GM19452 (cell line): ENCODE measurements around the gene TUBGCP5.
"Not testable (repeated sequence)": the region's sequence is repeated elsewhere in the genome, so short reads cannot be mapped to it uniquely, and the experiment has no call there.

ENCODE experiments used
- ATAC-seq: cut with Tn5 transposase; IDR thresholded peaks from one replicate; pipeline ENCODE4 v1.9.1; 2021; ENCODE audit not compliant: unreplicated experiment

The TUBGCP5 gene

GRCh38 chr15:23043535-23043934 lies 4.2 kb upstream of the TUBGCP5 start:
- not testable (repeated sequence) for ATAC-seq

GRCh38 chr15:23041736-23042135 lies 2.4 kb upstream of the TUBGCP5 start:
- not testable (repeated sequence) for ATAC-seq

- ATAC-seq: peak; percentile 16
Measured at GRCh38 chr15:23039917-23040281, 530 bp upstream of the TUBGCP5 start.

- peak; percentile 1 for ATAC-seq
Measured at GRCh38 chr15:23038726-23039142, 635 bp downstream of the TUBGCP5 start.

- ATAC-seq: no peak
Measured at GRCh38 chr15:23035964-23036566, 3.3 kb downstream of the TUBGCP5 start.

- no peak for ATAC-seq
Measured at GRCh38 chr15:23033979-23034378, 5.4 kb downstream of the TUBGCP5 start.

- no peak for ATAC-seq
Measured at GRCh38 chr15:23026218-23026617, 13.2 kb downstream of the TUBGCP5 start.

- no peak for ATAC-seq
Measured at GRCh38 chr15:23022156-23022555, 17.2 kb downstream of the TUBGCP5 start.

GRCh38 chr15:23014394-23015000 lies 24.9 kb downstream of the TUBGCP5 start:
- ATAC-seq: no peak

- ATAC-seq: no peak
Measured at GRCh38 chr15:23013681-23014080, 25.7 kb downstream of the TUBGCP5 start.

- ATAC-seq: not testable (repeated sequence)
Measured at GRCh38 chr15:23012616-23013015, 26.8 kb downstream of the TUBGCP5 start.

- no peak for ATAC-seq
Measured at GRCh38 chr15:23003736-23004135, 35.6 kb downstream of the TUBGCP5 start.

- ATAC-seq: no peak
Measured at GRCh38 chr15:23002920-23003319, 36.4 kb downstream of the TUBGCP5 start.

- no peak for ATAC-seq
Measured at GRCh38 chr15:22995795-22996194, 43.6 kb downstream of the TUBGCP5 start.

GRCh38 chr15:22992024-22992326 lies 47.4 kb downstream of the TUBGCP5 start:
- no peak for ATAC-seq

- ATAC-seq: no peak
Measured at GRCh38 chr15:22989576-22990477, 49.5 kb downstream of the TUBGCP5 start.

GRCh38 chr15:22988811-22989210 lies 50.6 kb downstream of the TUBGCP5 start:
- no peak for ATAC-seq

- ATAC-seq: not testable (repeated sequence)
Measured at GRCh38 chr15:22981931-22982330, 57.4 kb downstream of the TUBGCP5 start.

- no peak for ATAC-seq
Measured at GRCh38 chr15:22981051-22981840, 58.1 kb downstream of the TUBGCP5 start.

- ATAC-seq: peak; percentile 60
Measured at GRCh38 chr15:22980189-22981050, 58.9 kb downstream of the TUBGCP5 start, which contains the start of gene CYFIP1. TSS of gene CYFIP1 (minus strand) at chr15:22980368. CDS start at chr15:22947285, 33,083 bp downstream.
